Stimulated activated CD8-positive, alpha-beta memory T cell treated with anti-CD3 and anti-CD28 coated beads, Interleukin-7, amount 100 ng/mL, for 48 hours (primary cell): ENCODE data around the gene SNORC.
A peak's percentile ranks its signal among the peaks of the same experiment; 100 is the strongest.
"Not testable (repeated sequence)": the region's sequence is repeated elsewhere in the genome, so short reads cannot be mapped to it uniquely, and the experiment has no call there.

Experiments used
- DNase-seq, 2 donors: peaks; one replicate each; pipeline ENCODE4 v3.0.0-alpha.2; 2020; ENCODE audit warnings: low read depth in 1 of 2; ENCODE audit errors: extremely low read depth in 1 of 2

The SNORC gene

GRCh38 chr2:232870018-232870765 is at the start of gene SNORC:
Gene SNORC (plus strand): TSS chr2:232870264. CDS start chr2:232870342, 78 bp downstream.
- DNase-seq, result no peak

- no peak for DNase-seq
Measured at GRCh38 chr2:232829988-232830387, 40.1 kb upstream of the SNORC start.

- no peak for DNase-seq
Measured at GRCh38 chr2:232831496-232831895, 38.6 kb upstream of the SNORC start.

- DNase-seq, result no peak
Measured at GRCh38 chr2:232833830-232834229, 36.2 kb upstream of the SNORC start.

GRCh38 chr2:232835687-232836208 is 34.3 kb upstream of the SNORC start:
- no peak for DNase-seq

- no peak for DNase-seq
Measured at GRCh38 chr2:232836934-232837333, 33.1 kb upstream of the SNORC start.

- DNase-seq, result peak in 1 of 2 donors; percentile 15
Measured at GRCh38 chr2:232838406-232838874, 31.6 kb upstream of the SNORC start.

GRCh38 chr2:232839411-232840079 is 30.5 kb upstream of the SNORC start:
- no peak for DNase-seq

GRCh38 chr2:232842689-232843088 is 27.4 kb upstream of the SNORC start:
- no peak for DNase-seq

- no peak for DNase-seq
Measured at GRCh38 chr2:232843834-232844233, 26.2 kb upstream of the SNORC start.

- no peak for DNase-seq
Measured at GRCh38 chr2:232846055-232846454, 24.0 kb upstream of the SNORC start.

- DNase-seq, result no peak
Measured at GRCh38 chr2:232850039-232850438, 20.0 kb upstream of the SNORC start.

GRCh38 chr2:232852081-232852480 is 18.0 kb upstream of the SNORC start:
- not testable (repeated sequence) for DNase-seq

- DNase-seq, result no peak
Measured at GRCh38 chr2:232852676-232853075, 17.4 kb upstream of the SNORC start.

- no peak for DNase-seq
Measured at GRCh38 chr2:232854082-232854481, 16.0 kb upstream of the SNORC start.

- DNase-seq, result no peak
Measured at GRCh38 chr2:232857158-232857563, 12.9 kb upstream of the SNORC start.

GRCh38 chr2:232859385-232859916 is 10.6 kb upstream of the SNORC start:
- DNase-seq, result no peak

- DNase-seq, result no peak
Measured at GRCh38 chr2:232860593-232861241, 9.3 kb upstream of the SNORC start.

- DNase-seq, result no peak
Measured at GRCh38 chr2:232861353-232861752, 8.7 kb upstream of the SNORC start.

GRCh38 chr2:232863996-232864395 is 6.1 kb upstream of the SNORC start:
- no peak for DNase-seq

GRCh38 chr2:232865165-232865564 is 4.9 kb upstream of the SNORC start:
- DNase-seq, result no peak
